RWPE1 (cell line): ENCODE measurements around the gene LZTR1.

Source experiments
- CTCF ChIA-PET: fragments of 350-600 bp; sonication (Branson Sonifier 250); formaldehyde crosslinking; extraction: SDS; loops from one replicate; lab custom pipeline; 2021; lab: Yijun Ruan, JAX
- POLR2A ChIA-PET: fragments of 400-600 bp; formaldehyde crosslinking; extraction: SDS; loops from one replicate; lab custom pipeline; 2020; ENCODE audit warnings: antibody characterized with exemption; ENCODE audit not compliant: low non-redundant PET; lab: Yijun Ruan, JAX
- DNase-seq: peaks from one replicate; pipeline ENCODE4 v3.0.0; 2012; ENCODE audit warnings: low spot score
- H3K27ac ChIP-seq: fragments of 450-650 bp; 2 replicates; pipeline ENCODE4 v1.5.1; 2017
- TF ChIP-seq, protein P1 (sequence below): fragments of 450-650 bp; conservative IDR thresholded peaks from 2 replicates; pipeline ENCODE4 v1.5.1; 2017; ENCODE audit warnings: low read depth, mild to moderate bottlenecking

Gene LZTR1

DNA sequence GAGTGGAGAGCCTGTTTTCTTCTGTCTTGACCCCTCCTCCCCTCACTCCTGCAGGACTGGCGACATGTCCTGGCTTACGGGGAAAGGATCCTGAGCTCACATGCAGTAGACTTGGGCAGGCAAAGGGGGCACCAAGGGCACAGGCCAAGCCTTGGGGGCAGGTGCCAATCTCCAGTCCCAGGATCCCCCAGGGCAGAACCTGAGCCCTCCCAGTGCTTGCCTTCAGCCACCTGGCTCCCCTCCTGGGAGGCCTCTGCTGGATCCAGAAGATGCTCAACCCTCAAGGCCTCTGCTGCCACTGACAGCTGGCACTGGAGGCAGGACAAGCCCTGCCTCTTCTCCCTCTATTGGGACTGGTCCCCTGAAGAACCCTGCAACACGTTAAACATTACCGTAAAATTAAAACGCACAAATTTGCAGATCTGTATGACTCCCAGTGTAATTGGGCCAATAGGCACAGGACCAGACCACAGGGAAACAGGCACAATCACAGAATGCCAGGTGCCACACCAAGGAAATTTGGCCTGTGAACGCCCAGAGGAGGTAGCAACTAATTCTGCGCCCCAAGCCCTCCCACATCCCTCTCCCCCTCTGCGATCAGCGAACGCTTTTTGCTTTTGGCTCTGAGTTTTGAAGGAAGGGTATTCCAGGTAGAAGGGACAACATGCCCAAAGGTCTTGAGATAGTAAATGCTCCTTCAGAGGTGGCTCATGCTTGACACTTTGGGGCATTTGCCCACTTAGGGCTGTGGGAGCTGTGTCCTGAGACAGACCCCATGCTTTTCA is 967 bp upstream of the LZTR1 start:
- peak overlapping the region; percentile 85 for H3K27ac ChIP-seq
- DNase-seq = no peak
- POLR2A ChIA-PET = interaction anchor here (0.5 kb wide), 1 partner anchor 119 kb away, joined by 3 read pairs; no protein-coding TSS in a partner anchor
- TF ChIP-seq, protein P1, sequence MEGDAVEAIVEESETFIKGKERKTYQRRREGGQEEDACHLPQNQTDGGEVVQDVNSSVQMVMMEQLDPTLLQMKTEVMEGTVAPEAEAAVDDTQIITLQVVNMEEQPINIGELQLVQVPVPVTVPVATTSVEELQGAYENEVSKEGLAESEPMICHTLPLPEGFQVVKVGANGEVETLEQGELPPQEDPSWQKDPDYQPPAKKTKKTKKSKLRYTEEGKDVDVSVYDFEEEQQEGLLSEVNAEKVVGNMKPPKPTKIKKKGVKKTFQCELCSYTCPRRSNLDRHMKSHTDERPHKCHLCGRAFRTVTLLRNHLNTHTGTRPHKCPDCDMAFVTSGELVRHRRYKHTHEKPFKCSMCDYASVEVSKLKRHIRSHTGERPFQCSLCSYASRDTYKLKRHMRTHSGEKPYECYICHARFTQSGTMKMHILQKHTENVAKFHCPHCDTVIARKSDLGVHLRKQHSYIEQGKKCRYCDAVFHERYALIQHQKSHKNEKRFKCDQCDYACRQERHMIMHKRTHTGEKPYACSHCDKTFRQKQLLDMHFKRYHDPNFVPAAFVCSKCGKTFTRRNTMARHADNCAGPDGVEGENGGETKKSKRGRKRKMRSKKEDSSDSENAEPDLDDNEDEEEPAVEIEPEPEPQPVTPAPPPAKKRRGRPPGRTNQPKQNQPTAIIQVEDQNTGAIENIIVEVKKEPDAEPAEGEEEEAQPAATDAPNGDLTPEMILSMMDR = no peak
- CTCF ChIA-PET = no interaction called here

DNA sequence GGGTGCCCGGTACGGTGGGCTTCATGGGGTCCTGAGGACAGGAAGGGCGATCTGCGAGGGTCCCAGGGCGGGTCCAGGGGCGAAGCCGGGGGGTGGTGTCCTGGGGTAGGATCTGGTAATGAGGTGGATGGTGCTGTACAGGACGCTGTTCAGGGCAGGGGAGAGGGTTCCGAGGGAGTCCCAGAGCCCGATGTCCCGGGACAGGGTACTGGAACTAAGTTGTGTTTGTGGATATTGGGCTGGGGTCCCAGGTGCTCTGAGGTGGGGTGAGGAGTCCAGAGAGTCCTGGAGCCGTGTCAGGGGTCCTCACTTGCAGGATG is 426 bp downstream of the LZTR1 start:
- DNase-seq = peak; percentile 9
- POLR2A ChIA-PET = interaction anchor here (0.7 to 1.5 kb wide), 2 partner anchors 20 to 65 kb away, joined by 3 to 6 read pairs; partner anchors contain the start of genes CRKL and THAP7
- TF ChIP-seq, protein P1 = no peak
- peak overlapping the region; percentile 85 for H3K27ac ChIP-seq
- CTCF ChIA-PET = interaction anchor here (0.5 kb wide), 1 partner anchor 200 kb away, joined by 3 read pairs; no protein-coding TSS in a partner anchor

DNA sequence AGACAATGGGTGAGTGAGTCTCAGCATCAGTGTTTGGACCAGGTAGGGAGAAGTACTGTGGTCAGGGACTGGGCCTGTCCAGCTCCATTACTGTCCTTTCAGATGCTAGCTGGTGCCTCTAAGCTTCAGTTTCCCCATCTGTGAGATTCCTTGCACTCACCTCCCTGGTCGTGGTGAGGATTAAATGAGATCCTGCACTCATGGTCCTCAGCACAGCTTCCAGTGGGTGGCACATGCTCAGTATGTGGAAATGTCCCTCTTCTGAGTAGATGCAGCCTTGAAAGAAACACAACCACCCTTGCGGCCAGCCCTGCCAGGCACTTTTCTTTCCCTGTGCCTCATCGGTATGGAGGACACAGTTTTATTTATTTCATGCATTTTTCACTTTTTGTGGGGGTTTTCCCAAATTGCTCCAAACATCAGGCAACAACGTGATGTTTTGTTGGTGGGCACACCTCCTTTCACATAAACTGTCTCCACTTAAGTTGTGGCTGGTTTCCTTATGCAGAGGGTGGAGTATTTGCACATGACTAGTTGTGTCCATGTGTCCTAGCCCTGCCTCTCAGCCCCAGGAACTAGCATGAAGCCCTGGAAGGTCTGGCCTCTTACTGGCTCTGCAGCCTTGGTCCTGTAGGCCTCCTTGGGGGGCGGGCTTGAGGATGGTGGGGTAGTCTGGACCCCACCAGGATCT is 1.1 kb downstream of the LZTR1 start:
- ChIA-PET POLR2A (interaction anchor here (1.5 kb wide), 1 partner anchor 19 kb away, joined by 6 read pairs; the partner anchor contains the start of gene THAP7), CTCF (no interaction called here)
- no peak for DNase-seq
- peak overlapping the region; percentile 85 for H3K27ac ChIP-seq
- TF ChIP-seq, protein P1 = no peak

- no peak overlapping the region for H3K27ac ChIP-seq
- TF ChIP-seq, protein P1 = no peak
- ChIA-PET POLR2A (no interaction called here), CTCF (interaction anchor here (0.5 kb wide), 1 partner anchor 202 kb away, joined by 3 read pairs; no protein-coding TSS in a partner anchor)
- DNase-seq = no peak
These were observed 3.6 kb downstream of the LZTR1 start for GRCh38 chr22:20985720-20986119.

GRCh38 chr22:20986365-20986764 is 4.3 kb downstream of the LZTR1 start:
- no peak for DNase-seq
- no peak overlapping the region for H3K27ac ChIP-seq
- ChIA-PET CTCF (no interaction called here), POLR2A (no interaction called here)
- TF ChIP-seq, protein P1 = no peak

- TF ChIP-seq, protein P1 = no peak
- no peak overlapping the region for H3K27ac ChIP-seq
- CTCF ChIA-PET = no interaction called here
- POLR2A ChIA-PET = no interaction called here
- no peak for DNase-seq
These were observed 5.3 kb downstream of the LZTR1 start for GRCh38 chr22:20987375-20987774.
